Activated T-cell treated with anti-CD3 and anti-CD28 coated beads for 48 hours (primary cell): ENCODE data around the gene EFNB1.

ENCODE experiments used
- DNase-seq: peaks from one replicate; pipeline ENCODE4 v3.0.0-alpha.2; 2020; ENCODE audit warnings: low read depth

EFNB1 gene

DNA sequence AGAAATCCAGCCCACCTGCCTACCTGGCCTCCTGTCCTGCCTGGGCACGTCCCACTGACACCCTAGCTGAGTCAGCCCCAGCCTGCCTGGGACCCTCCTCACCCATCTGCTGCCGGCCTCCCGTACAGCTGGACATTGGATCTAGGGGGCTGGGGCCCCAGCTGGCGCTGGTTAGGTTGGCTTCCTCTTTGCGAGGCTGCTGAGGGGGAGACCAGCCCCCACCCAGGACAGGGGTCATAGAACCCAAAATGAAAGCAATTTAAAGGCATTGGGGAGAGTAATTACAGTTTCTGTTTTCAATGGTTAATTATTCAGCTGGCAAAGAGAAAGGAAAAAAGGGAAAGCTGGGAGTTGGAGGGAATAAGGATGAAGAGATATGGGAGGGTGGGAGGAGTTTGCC, 15.8 kb downstream of the EFNB1 start:
- DNase-seq, result no peak

GRCh38 chrX:68846536-68846935, 17.7 kb downstream of the EFNB1 start:
- DNase-seq, result no peak

DNA sequence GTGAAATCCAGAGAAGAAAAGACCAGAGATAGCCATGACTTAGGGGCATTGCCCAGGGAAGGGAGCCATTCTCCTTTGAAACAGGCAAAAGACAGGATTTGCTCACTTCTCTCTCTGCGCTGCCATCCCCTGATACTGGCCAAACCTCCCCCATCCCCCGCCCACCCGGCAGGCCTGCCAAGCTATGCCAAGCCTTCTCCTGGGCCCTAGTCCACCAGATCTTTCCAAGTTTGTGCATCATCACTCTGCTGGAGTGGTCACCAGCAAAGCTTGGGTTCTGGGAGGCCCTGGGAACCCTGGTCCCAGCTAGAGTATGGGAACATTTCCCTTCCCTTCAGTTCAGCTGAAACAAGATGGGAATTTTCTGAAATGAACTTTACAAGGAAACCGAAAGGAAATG, 18.4 kb downstream of the EFNB1 start:
- DNase-seq, result no peak

DNA sequence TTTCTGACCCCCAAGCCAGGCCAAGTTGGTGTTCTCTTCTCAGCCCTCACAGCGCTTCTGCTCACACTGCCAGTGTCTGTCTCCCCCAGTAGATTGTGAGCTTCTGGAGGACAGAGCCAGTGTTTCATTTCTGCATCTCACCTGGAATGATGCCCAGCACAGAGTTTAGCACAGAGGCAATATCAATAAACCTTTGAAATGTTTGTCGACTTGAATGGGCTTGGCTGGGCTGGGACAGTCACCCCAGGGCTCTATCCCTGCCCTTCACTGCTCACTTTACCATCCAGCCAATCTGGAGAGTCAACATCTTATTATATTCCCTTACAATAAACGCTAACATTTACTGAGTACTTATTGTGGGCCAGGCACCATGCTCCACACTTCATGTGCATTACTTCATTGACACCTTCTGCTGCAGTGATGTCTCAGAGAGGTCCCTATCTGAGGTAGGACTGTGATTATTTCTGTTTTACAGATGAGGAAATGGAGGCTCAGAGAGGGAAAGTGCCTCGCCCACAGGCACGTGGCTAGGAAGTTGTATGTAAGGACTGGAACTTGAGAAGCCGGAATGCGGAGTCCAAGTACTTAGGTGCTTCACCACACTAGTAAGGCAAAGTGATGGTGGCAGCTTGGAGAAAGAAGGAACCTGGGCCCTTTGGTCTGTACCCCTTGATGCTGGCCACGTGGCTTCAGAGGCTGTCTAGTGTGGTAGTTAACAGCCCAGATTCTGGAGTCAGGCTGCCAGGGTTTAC, 19.5 kb downstream of the EFNB1 start:
- DNase-seq, result no peak

DNA sequence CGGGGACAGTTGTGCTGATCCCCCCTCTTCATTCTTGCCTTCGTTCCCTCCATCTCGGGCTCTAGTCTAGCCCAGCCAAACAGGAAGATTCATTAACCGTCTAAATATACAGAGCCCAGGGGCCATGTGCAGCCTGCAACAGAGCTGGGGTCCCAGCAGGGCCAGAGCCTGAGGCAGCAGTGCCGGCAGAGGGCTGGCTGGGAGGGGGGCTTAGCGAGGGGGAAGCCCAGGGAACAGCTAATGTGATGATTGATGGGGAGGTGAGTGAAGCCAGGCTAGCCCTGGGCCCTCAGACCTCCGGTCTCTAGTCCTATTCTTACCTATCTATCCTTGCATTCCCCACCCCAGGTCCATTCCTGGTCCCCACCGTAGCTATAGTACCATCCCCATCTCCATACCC, 22.3 kb downstream of the EFNB1 start:
- DNase-seq, result no peak

GRCh38 chrX:68852046-68852445, 23.2 kb downstream of the EFNB1 start:
- DNase-seq, result no peak

- no peak for DNase-seq
These were observed 24.9 kb downstream of the EFNB1 start for GRCh38 chrX:68853665-68854251.

DNA sequence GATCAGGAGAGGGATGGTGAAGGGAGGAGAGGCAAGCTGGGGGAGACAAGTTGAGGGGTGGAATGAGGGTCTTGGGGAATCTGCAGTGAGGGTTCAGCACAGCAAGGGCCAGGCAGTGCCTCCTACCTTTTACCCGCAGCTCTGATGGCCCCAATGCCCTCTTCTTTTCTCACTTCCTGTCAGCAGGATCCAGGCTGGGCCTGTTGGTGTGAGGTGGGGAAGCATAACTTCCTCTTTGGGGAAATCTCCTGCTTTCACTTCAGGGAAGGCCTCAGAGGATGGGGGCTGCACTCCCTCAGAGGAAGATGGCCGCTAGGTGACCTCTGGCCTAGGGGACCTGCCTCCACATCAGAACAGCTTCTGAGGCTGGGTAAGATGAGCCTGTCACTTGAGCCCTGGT, 36.5 kb downstream of the EFNB1 start:
- no peak for DNase-seq

GRCh38 chrX:68865926-68866325, 37.1 kb downstream of the EFNB1 start:
- DNase-seq, result no peak

- no peak for DNase-seq
These were observed 38.8 kb downstream of the EFNB1 start for GRCh38 chrX:68867458-68868112.

DNA sequence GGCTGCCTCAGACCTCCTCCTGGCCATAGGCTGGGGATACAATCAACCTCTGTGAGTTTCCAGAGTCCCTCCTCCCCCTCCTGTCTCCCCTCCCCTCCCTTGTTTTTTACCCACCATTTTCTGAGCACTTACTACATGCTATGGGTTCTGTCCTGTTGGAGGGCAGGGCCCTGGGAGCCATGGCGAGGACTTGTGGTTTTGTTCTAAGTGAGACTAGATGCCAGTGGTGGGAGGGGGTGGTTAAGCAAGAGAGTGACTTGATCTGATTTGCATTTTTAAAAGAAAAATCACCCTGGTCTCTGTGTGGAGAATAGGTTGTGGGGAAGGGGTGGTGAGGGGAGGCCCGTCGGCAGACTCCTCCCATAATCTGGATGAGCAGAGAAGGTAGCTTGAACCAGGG, 39.5 kb downstream of the EFNB1 start:
- no peak for DNase-seq

DNA sequence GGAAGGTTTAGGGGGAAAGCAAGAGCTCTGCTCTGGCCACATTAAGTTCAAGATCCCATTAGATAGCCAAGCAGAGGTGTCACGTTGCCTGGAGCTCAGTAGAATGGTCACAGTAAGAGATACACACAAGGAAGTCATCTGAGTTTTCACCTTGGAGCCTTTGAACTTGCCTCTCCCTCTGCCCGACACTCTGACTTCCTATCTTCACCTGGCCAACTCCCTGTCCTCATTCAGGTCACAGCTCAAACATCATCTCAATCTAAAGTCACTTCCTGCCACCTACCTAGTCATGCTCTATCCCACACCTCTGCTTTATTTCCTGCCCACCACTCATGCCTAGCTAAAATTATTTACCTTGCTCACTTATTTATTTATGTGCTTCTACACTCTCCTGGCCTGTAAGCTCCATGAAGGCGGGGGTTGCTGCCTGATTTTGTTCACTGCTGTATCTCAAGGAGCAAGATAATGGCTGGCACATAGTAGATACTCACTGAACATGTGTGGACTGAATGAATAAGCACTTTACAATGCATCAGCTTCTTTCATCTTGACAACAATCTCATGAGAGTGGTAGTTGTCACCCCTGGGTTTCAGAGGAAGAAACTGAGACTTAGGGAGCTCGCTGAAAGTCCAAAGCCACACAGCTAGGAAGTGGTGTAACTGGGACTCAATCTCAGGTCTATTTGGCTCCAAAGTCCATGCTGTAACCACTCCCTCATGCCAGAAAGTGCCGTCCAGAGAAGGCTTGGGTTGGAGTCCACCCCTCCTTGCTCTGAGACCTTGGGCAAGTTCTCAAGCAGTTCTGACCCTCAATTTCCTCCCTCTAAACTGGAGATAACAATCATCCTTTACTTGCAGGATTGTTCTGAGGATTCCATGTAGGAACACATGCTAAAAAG, 40.3 kb downstream of the EFNB1 start:
- no peak for DNase-seq

DNA sequence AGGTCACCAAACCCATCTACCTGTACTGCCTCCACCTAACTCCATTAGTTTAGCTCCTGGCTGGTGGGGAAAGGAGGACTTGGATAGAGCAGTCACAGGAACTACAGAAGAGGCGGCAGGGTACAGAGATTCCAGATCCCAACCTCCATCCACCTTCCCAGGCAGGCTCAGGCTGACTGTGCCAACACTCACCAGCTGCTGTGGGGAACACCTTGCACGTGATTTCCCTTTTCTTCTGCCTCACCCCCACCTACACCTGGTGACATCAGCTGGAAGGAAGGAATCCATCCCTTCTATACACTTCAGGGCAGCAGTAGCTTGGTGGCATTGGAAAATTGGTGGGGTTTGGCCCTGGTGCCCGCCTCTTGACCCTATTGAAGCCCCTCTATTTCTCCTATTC, 41.5 kb downstream of the EFNB1 start:
- no peak for DNase-seq

DNA sequence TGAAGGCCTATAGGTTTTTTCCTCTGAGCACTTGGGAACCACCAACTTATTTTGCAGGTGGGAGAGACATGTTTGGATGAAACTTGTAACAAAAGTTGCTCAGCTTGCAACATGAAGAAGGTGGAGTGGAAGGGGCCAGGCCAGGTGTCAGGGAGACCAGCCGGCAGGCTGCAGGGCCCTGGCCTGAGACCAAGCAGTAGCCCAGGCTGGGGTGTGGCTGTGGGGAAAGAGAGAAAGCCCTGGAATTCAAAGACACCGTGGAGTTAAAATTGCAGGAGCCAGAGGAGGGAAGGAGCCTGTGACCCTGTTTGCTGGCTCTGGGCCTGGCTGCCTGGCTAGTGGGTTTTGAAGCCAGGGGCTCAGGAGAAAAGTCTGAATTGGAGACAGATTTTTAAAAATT, 43.4 kb downstream of the EFNB1 start:
- DNase-seq, result no peak

GRCh38 chrX:68874076-68874475, 45.3 kb downstream of the EFNB1 start:
- DNase-seq, result no peak

DNA sequence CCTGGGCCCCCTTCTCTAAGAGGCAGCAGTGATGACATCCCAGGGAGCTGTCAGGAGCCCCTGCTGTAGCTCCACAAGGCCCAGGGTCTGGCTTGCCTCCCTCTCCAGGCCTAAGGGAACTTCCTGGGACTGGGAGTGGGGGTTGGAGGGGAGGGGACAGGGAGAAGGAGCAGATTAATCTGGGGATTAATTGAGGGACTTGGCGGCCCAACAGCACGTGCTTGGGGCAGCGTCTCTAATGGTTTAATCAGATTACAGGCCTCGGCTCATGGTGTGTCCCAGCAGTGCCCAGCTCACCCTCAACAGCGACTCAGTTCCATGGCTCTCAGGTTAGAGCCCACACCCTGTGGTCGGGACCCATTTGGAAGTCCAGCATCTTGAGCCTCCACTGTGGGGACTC, 47.9 kb downstream of the EFNB1 start:
- no peak for DNase-seq

GRCh38 chrX:68877606-68878005, 48.8 kb downstream of the EFNB1 start:
- DNase-seq, result no peak

DNA sequence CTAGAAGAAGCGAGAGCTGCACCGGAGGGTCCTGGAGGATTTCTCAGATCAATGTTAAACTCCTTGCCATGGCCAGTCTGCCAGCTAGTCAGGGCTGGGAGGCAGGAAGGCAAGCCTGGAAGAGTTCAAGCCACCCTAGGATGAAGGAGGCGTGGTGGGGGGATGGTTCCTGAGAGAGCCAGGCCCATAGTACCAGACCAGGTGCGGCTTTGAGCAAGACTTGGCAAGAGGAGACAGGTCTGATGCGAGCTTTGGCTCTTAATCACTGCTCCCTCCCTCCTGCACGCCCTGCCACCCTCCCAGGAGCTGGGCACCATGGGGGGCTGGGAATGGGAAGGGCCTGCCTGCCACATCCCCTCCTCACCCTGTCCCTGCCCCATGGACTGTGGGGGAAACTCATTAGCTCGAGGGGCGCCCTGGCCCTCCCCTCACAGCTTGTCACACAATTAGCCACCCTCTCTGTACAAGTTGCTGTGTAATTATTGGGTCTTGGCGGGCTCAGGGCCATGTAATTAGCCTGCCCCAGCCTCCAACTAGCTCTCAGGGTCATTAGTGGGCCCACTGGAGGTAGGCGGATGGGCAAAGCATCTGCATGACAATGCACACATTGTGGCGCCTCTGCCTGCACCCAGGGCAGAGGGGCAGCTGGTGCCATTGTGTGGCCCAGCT, 50.3 kb downstream of the EFNB1 start:
- DNase-seq, result no peak

- no peak for DNase-seq
These were observed 52.2 kb downstream of the EFNB1 start for GRCh38 chrX:68880846-68881552.

GRCh38 chrX:68881911-68882310, 53.1 kb downstream of the EFNB1 start:
- no peak for DNase-seq

DNA sequence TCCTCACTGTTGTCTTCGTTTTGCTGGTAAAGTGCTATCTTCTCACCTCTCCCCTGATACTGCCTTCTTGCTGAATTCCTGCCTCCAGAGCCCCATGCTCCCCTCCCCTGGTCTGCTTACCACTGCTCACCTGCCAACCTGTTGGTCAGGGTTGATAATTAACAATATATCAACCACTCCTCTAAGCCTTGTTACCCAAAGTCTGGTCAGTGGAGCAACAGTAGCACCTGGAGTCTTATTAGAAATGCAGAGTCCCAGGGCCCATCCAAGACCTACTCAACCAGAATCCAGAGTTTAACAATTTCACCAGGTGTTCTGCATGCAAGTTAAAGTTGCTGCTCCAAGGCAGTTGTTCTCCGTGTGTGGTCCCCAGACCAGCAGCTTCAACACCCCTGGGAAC, 55.0 kb downstream of the EFNB1 start:
- no peak for DNase-seq
